HG03280 (cell line): ENCODE data around the gene PCDH9.
A peak's percentile ranks its signal among the peaks of the same experiment; 100 is the strongest.

Experiments
- ATAC-seq: cut with Tn5 transposase; IDR thresholded peaks from one replicate; pipeline ENCODE4 v1.9.1; 2021; ENCODE audit warnings: mild to moderate bottlenecking, moderate library complexity; ENCODE audit not compliant: unreplicated experiment

PCDH9 gene

GRCh38 chr13:67226696-67227095 lies 3.4 kb downstream of the PCDH9 start:
- no peak for ATAC-seq

GRCh38 chr13:67225252-67226159 lies 4.6 kb downstream of the PCDH9 start:
- ATAC-seq, result no peak

- ATAC-seq, result peak; percentile 66
Observed at GRCh38 chr13:67224148-67224846, 5.8 kb downstream of the PCDH9 start.

- ATAC-seq, result no peak
Observed at GRCh38 chr13:67223742-67224141, 6.4 kb downstream of the PCDH9 start.

GRCh38 chr13:67223024-67223423 lies 7.1 kb downstream of the PCDH9 start:
- no peak for ATAC-seq

GRCh38 chr13:67221630-67222226 lies 8.4 kb downstream of the PCDH9 start:
- peak; percentile 49 for ATAC-seq

- ATAC-seq, result no peak
Observed at GRCh38 chr13:67219113-67219512, 11.0 kb downstream of the PCDH9 start.

- no peak for ATAC-seq
Observed at GRCh38 chr13:67217880-67218279, 12.3 kb downstream of the PCDH9 start.

- no peak for ATAC-seq
Observed at GRCh38 chr13:67216864-67217263, 13.3 kb downstream of the PCDH9 start.

- ATAC-seq, result no peak
Observed at GRCh38 chr13:67210208-67210607, 19.9 kb downstream of the PCDH9 start.

GRCh38 chr13:67208552-67208951 lies 21.6 kb downstream of the PCDH9 start:
- no peak for ATAC-seq

GRCh38 chr13:67204764-67205163 lies 25.4 kb downstream of the PCDH9 start:
- no peak for ATAC-seq

- ATAC-seq, result no peak
Observed at GRCh38 chr13:67200605-67201004, 29.5 kb downstream of the PCDH9 start.

GRCh38 chr13:67200183-67200582 lies 30.0 kb downstream of the PCDH9 start:
- ATAC-seq, result no peak

GRCh38 chr13:67197704-67198103 lies 32.4 kb downstream of the PCDH9 start:
- no peak for ATAC-seq

GRCh38 chr13:67193979-67194378 lies 36.2 kb downstream of the PCDH9 start:
- no peak for ATAC-seq

- ATAC-seq, result no peak
Observed at GRCh38 chr13:67192751-67193150, 37.4 kb downstream of the PCDH9 start.

- ATAC-seq, result no peak
Observed at GRCh38 chr13:67186995-67187569, 43.1 kb downstream of the PCDH9 start.

GRCh38 chr13:67184247-67184646 lies 45.9 kb downstream of the PCDH9 start:
- ATAC-seq, result no peak

GRCh38 chr13:67183151-67183550 lies 47.0 kb downstream of the PCDH9 start:
- ATAC-seq, result no peak

- ATAC-seq, result no peak
Observed at GRCh38 chr13:67175836-67176459, 54.2 kb downstream of the PCDH9 start.
